OCI-LY3 (cell line): ENCODE measurements around the gene GOLGA6A.
"Not testable (repeated sequence)": the region's sequence is repeated elsewhere in the genome, so short reads cannot be mapped to it uniquely, and the experiment has no call there.

Experiments used
- H2AFZ ChIP-seq: fragments of 200-600, 300-600 bp; shearing (Covaris generic); 2 replicates; pipeline ENCODE4 v1.6.0; 2014; ENCODE audit warnings: antibody characterized with exemption, low read depth, low read length
- H3K27ac ChIP-seq: fragments of 200-600, 300-600 bp; sonication (generic); 2 replicates; pipeline ENCODE4 v1.5.1; 2014; ENCODE audit warnings: mild to moderate bottlenecking, low read length, moderate library complexity, mixed read lengths
- H3K27me3 ChIP-seq: fragments of 200-600, 300-600 bp; sonication (generic); 2 replicates; pipeline ENCODE4 v1.6.1; 2014; ENCODE audit warnings: low read depth, low read length, mixed read lengths
- H3K36me3 ChIP-seq: fragments of 200-600, 300-600 bp; sonication (generic); replicated peaks from 2 replicates; pipeline ENCODE3; 2014; ENCODE audit warnings: low read depth, low read length, mixed read lengths
- H3K4me1 ChIP-seq: fragments of 300-600, 200-600 bp; sonication (generic); 2 replicates; pipeline ENCODE4 v1.6.1; 2014; ENCODE audit warnings: low read length, mixed read lengths
- H3K4me2 ChIP-seq: fragments of 200-600, 300-600 bp; sonication (generic); 2 replicates; pipeline ENCODE4 v1.6.1; 2014; ENCODE audit warnings: low read length, mixed read lengths
- H3K4me3 ChIP-seq: fragments of 300-600, 200-600 bp; sonication (generic); 2 replicates; pipeline ENCODE4 v1.5.1; 2014; ENCODE audit warnings: antibody characterized with exemption, mild to moderate bottlenecking, low read length, moderate library complexity
- H3K79me2 ChIP-seq: fragments of 300-600, 200-600 bp; shearing (Covaris generic); 2 replicates; pipeline ENCODE4 v1.6.1; 2014; ENCODE audit warnings: mild to moderate bottlenecking, low read length, mixed read lengths
- H3K9ac ChIP-seq: fragments of 300-600, 200-600 bp; shearing (Covaris generic); 2 replicates; pipeline ENCODE4 v1.6.0; 2014; ENCODE audit warnings: mild to moderate bottlenecking, low read length, moderate library complexity
- H3K9me3 ChIP-seq: fragments of 200-600, 300-600 bp; shearing (Covaris generic); 2 replicates; pipeline ENCODE4 v1.6.1; 2014; ENCODE audit warnings: low read length, mixed read lengths; ENCODE audit not compliant: insufficient read depth
- H4K20me1 ChIP-seq: fragments of 200-600, 300-600 bp; sonication (generic); 2 replicates; pipeline ENCODE4 v1.6.1; 2016; ENCODE audit warnings: low read length, mixed read lengths; ENCODE audit not compliant: insufficient read depth
- EZH2phosphoT487 ChIP-seq: fragments of 200-600 bp; shearing (Covaris generic); IDR thresholded peaks from 2 replicates; pipeline ENCODE4 v1.6.1; 2018; ENCODE audit warnings: antibody characterized with exemption, mixed run types, low read depth
- TF ChIP-seq, protein P1 (sequence below): fragments of 200-600, 300-600 bp; sonication (generic); IDR thresholded peaks from 2 replicates; pipeline ENCODE4 v1.5.1; 2014; ENCODE audit warnings: antibody characterized with exemption, low read length, low read depth

GOLGA6A gene

DNA sequence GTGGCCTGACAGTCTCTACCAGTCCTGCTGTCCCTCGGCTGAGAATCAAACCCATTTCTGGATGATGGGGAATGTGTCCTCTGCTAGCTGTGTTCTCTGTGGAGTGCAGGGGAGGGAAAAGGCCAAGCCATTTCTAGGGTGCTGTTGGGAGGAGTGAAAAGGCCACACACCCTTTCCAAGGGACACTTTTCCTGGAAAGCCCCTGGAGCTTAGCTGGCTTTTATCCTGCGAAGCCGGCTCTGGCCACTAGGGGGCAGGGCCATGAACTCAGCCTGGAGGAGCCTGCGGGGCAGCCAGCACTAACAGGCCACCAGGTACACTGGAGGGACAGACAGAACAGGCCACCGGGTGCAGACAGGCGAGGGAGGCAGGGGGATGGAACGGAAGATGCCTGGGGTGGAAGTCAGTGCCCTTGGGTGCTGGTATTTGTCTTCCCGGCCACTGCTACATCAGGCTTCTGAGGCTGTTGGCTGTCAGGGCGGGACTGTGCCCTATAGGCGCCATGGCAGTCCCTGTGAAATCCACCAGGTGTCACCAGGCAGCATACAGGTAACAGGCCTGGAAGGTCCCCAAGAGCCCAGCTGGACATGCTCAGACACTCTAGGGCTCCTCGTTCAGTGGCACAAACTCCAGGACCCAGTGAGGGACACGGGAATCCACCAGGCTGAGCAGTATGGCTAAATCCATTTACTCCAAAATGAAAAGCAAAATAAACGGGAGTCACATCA is 16.5 kb downstream of the GOLGA6A start:
- H3K27me3 ChIP-seq, H3K4me2 ChIP-seq, H2AFZ ChIP-seq, H3K4me1 ChIP-seq, H3K4me3 ChIP-seq, H3K79me2 ChIP-seq, H3K27ac ChIP-seq, H4K20me1 ChIP-seq, H3K9ac ChIP-seq, H3K9me3 ChIP-seq, H3K36me3 ChIP-seq: not testable (repeated sequence)
- TF ChIP-seq, protein P1, sequence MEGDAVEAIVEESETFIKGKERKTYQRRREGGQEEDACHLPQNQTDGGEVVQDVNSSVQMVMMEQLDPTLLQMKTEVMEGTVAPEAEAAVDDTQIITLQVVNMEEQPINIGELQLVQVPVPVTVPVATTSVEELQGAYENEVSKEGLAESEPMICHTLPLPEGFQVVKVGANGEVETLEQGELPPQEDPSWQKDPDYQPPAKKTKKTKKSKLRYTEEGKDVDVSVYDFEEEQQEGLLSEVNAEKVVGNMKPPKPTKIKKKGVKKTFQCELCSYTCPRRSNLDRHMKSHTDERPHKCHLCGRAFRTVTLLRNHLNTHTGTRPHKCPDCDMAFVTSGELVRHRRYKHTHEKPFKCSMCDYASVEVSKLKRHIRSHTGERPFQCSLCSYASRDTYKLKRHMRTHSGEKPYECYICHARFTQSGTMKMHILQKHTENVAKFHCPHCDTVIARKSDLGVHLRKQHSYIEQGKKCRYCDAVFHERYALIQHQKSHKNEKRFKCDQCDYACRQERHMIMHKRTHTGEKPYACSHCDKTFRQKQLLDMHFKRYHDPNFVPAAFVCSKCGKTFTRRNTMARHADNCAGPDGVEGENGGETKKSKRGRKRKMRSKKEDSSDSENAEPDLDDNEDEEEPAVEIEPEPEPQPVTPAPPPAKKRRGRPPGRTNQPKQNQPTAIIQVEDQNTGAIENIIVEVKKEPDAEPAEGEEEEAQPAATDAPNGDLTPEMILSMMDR = peak; percentile 39

DNA sequence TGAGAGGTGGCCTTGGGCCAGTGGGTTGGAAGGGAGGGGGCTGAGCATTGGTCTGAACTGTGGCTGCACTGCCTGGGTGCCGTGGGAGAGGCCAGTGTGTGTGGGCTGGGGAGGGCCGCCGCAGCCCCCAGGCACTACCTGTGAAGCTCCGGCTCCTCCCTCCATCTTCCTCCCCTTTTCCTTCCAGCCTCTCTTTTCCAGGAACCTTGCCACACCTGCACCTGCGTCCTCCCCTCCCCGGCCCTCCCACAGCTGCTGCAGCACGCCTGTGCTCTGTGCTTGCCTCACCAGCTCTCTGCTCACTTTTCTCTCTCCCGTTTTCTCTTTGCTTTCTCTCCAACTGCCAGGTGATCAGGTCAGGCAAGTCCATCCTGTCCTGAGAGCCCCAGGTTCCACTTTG is 17.5 kb downstream of the GOLGA6A start:
- not testable (repeated sequence) for H3K4me2 ChIP-seq, H3K4me1 ChIP-seq, H4K20me1 ChIP-seq, H3K27me3 ChIP-seq, H3K4me3 ChIP-seq, H3K9me3 ChIP-seq, H3K36me3 ChIP-seq, H3K79me2 ChIP-seq, H3K27ac ChIP-seq, H3K9ac ChIP-seq, H2AFZ ChIP-seq

DNA sequence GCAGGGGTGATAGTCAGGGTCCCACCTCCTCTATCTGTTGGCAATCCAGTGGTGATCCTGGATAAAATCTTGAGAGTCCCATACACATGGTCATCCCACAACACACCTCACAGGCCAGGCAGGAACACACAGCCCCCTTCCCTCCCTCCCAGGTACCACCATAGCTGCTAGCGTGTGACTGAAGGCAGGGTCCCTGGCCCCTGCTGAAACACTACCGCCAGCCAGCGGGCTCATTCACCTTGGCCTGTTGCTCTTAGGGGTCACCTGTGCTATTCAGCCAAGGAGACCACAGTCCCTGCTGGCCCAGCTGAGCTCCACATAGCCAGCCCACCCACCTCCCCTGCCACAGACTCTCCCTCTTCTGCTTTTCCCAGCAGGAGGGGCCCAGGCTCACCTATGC is 18.2 kb downstream of the GOLGA6A start:
- H3K4me2 ChIP-seq, H3K27me3 ChIP-seq, H3K36me3 ChIP-seq, H3K4me1 ChIP-seq, H3K9ac ChIP-seq, H3K27ac ChIP-seq, H3K4me3 ChIP-seq, H2AFZ ChIP-seq, H3K79me2 ChIP-seq, H4K20me1 ChIP-seq, H3K9me3 ChIP-seq: not testable (repeated sequence)

DNA sequence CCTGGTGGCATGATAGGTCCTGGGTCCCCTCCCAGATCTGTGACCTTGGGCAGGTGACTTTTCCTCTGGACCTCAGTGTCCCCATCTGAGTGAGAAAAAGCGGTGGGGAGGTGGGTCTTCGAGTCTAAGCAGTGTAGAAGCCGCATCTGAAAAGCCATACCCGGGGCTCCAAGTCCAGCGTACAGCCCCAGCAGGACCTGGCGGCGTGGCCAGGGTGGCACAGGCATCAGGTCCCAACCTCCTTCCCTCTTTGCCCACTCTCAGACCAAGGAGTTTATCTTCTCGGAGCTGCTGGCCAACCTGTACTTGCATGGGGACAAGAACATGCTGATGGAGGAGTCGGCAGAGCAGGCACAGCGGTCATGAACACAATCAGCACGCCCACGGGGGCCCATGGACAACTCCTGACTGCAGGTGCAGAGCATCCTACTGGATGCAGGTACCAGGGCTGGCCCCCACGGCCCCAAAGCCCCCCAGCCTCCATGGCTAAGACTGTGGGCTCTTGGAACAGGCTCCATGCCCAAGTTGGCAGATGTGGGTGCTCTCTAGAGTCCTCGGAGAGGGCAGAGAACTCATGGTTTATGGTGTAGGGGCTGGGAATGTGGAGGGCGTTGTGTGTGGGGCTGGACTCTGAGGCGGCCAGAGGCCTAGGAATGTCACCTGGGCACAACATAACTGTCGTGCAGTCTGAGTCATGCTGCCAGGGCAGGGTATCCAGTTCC is 18.8 kb downstream of the GOLGA6A start:
- not testable (repeated sequence) for H3K4me1 ChIP-seq, H2AFZ ChIP-seq, H3K9ac ChIP-seq, H3K4me3 ChIP-seq, H3K27me3 ChIP-seq, H3K36me3 ChIP-seq, H3K79me2 ChIP-seq, H4K20me1 ChIP-seq, H3K9me3 ChIP-seq, H3K4me2 ChIP-seq, H3K27ac ChIP-seq

DNA sequence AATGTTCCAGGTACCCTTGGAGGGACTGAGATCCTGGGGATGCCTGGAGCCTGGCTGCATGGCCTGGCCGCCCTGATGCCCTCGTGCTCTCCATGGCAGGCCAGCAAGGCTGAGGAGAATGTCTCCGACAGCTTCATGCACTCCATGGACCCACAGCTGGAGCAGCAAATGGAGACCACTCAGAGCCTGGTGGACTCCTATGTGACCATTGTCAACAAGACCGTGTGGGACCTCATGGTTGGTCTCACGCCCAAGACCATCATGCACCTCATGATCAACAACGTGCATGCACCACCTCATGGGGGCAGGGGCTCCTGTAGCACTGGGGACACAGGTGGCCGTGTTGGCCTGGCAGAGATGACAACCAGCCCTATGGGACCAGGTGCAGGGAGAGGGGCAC is 19.7 kb downstream of the GOLGA6A start:
- Histone ChIP-seq H3K79me2 (no peaks in the 10 kb centered on the region), H3K27me3 (peaks cover 4% of the 10 kb centered on the region; the same call in 1 of the 2 replicates), H3K4me3 (no peak overlapping the region), H4K20me1 (no peaks in the 10 kb centered on the region), H3K4me2 (no peak overlapping the region), H2AFZ (no peak overlapping the region), H3K4me1 (no peaks in the 10 kb centered on the region), H3K9me3 (no peaks in the 10 kb centered on the region), H3K9ac (no peak overlapping the region), H3K36me3 (no peaks in the 10 kb centered on the region), H3K27ac (no peak overlapping the region)
- TF ChIP-seq, protein P1 = no peak
- TF ChIP-seq EZH2phosphoT487 = no peak
